ENCODE data around the gene SIRT1.

DNA sequence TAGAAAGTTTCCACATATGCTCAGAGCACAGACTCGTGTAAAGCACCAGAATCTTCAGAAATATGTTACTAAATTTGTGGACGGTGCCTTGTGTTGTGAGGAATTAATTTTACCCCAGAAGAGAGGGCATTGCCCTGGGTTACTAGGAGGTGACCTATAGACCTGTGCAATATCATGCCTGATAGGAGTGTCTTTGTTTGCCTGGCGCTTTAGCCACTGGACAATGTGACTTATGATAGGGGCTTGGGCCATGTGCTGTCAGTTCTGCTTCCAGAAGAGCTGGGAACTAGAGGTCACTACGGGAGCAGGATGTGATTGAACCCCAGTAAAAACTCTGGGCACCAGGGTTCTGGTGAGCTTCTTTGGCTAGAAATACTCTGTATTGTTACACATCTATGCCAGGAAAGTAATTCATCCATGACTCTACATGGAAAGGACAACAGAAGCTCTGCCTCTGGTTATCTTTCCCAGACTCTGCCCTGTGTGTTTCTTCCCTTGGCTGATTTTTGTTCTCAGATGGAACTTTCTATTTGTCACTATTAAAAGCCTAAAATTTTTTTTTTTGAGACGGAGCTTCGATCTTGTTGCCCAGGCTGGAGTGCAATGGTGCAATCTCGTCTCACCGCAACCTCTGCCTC, 75.5 kb downstream of the SIRT1 start:
- TF ChIP-seq, protein P1, sequence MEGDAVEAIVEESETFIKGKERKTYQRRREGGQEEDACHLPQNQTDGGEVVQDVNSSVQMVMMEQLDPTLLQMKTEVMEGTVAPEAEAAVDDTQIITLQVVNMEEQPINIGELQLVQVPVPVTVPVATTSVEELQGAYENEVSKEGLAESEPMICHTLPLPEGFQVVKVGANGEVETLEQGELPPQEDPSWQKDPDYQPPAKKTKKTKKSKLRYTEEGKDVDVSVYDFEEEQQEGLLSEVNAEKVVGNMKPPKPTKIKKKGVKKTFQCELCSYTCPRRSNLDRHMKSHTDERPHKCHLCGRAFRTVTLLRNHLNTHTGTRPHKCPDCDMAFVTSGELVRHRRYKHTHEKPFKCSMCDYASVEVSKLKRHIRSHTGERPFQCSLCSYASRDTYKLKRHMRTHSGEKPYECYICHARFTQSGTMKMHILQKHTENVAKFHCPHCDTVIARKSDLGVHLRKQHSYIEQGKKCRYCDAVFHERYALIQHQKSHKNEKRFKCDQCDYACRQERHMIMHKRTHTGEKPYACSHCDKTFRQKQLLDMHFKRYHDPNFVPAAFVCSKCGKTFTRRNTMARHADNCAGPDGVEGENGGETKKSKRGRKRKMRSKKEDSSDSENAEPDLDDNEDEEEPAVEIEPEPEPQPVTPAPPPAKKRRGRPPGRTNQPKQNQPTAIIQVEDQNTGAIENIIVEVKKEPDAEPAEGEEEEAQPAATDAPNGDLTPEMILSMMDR (IDR thresholded peaks at IDR 0.05; ENCODE audit: low read length), result no peak
- TF ChIP-seq EZH2phosphoT487 (IDR thresholded peaks at IDR 0.05; ENCODE audit: low read length) (no peak), EZH2 (optimal IDR thresholded peaks at IDR 0.05; ENCODE audit: low read depth, low read length) (no peak)

Data from MM.1S (cell line).